Gastrocnemius medialis (tissue), 4 donors: ENCODE results near the gene KRTAP10-2.

ENCODE experiments used
- POLR2A ChIP-seq, 2 donors: fragments of 450-650 bp; IDR thresholded peaks; one replicate each; pipeline ENCODE4 v1.6.1; 2017; ENCODE audit warnings: antibody characterized with exemption in 2 of 2, mild to moderate bottlenecking in 2 of 2, moderate library complexity in 2 of 2
- TF ChIP-seq, protein P1 (sequence below), 5 experiments: fragments of 450-650 bp in 3 of 5; fragments of 200-600 bp in 2 of 5; sonication (generic) in 2 of 5; IDR thresholded peaks in 4 of 5; conservative IDR thresholded peaks in 1 of 5; 1 replicate in 4 of 5; 2 replicates in 1 of 5; pipeline ENCODE4 v1.5.1; 2016 to 2019; ENCODE audit warnings: antibody characterized with exemption in 5 of 5, mild to moderate bottlenecking in 3 of 5, moderate library complexity in 3 of 5

GRCh38 chr21:44527156-44527982 is 23.9 kb downstream of the KRTAP10-2 start:
- TF ChIP-seq, protein P1, sequence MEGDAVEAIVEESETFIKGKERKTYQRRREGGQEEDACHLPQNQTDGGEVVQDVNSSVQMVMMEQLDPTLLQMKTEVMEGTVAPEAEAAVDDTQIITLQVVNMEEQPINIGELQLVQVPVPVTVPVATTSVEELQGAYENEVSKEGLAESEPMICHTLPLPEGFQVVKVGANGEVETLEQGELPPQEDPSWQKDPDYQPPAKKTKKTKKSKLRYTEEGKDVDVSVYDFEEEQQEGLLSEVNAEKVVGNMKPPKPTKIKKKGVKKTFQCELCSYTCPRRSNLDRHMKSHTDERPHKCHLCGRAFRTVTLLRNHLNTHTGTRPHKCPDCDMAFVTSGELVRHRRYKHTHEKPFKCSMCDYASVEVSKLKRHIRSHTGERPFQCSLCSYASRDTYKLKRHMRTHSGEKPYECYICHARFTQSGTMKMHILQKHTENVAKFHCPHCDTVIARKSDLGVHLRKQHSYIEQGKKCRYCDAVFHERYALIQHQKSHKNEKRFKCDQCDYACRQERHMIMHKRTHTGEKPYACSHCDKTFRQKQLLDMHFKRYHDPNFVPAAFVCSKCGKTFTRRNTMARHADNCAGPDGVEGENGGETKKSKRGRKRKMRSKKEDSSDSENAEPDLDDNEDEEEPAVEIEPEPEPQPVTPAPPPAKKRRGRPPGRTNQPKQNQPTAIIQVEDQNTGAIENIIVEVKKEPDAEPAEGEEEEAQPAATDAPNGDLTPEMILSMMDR (IDR thresholded peaks at IDR 0.05 in 4 of 5, conservative IDR thresholded peaks at IDR 0.05 in 1 of 5), result no peak
- no peak for TF ChIP-seq POLR2A (IDR thresholded peaks at IDR 0.05)
